Lung (tissue), 12 donors: ENCODE measurements around the gene COL13A1. TPM values are rescaled to one million over a fixed set of nuclear protein-coding genes. Genes with fewer than 3 reads are reported as not detected.

Experiments used
- ATAC-seq: fragments of 200-7000 bp; cut with Tn5 transposase; one replicate; pipeline ENCODE4 v1.9.1; 2020; ENCODE audit warnings: moderate number of reproducible peaks; ENCODE audit not compliant: insufficient read depth, low FRiP score
- DNase-seq, 3 donors: peaks; one replicate each; pipeline ENCODE4 v3.0.0-alpha.2; 2013 to 2017
- H3K27ac ChIP-seq, 2 donors: one replicate each; pipeline ENCODE4 v1.5.1; 2013; ENCODE audit warnings: mild to moderate bottlenecking in 2 of 2, moderate library complexity in 2 of 2, control low read depth in 1 of 2, inconsistent platforms in 1 of 2, low read depth in 1 of 2, low read length in 1 of 2
- H3K27me3 ChIP-seq, 3 donors: one replicate each; pipeline ENCODE4 v1.5.1; 2013; ENCODE audit warnings: low read length in 2 of 3; ENCODE audit not compliant: control insufficient read depth in 3 of 3, insufficient read depth in 3 of 3
- H3K36me3 ChIP-seq, 4 donors: one replicate each; pipeline ENCODE4 v1.5.1; 2013; ENCODE audit warnings: low read length in 4 of 4, mild to moderate bottlenecking in 1 of 4, moderate library complexity in 1 of 4; ENCODE audit not compliant: control insufficient read depth in 4 of 4, insufficient read depth in 4 of 4
- H3K4me1 ChIP-seq, 5 donors: one replicate each; pipeline ENCODE4 v1.5.1; 2013; ENCODE audit warnings: low read length in 5 of 5, mild to moderate bottlenecking in 2 of 5, moderate library complexity in 1 of 5; ENCODE audit not compliant: control insufficient read depth in 5 of 5, insufficient read depth in 5 of 5
- H3K4me3 ChIP-seq: one replicate; pipeline ENCODE4 v1.5.1; 2013; ENCODE audit warnings: mild to moderate bottlenecking, control low read depth, moderate library complexity
- H3K9ac ChIP-seq, 2 donors: one replicate each; pipeline ENCODE4 v1.5.1; 2013; ENCODE audit warnings: low read length in 2 of 2, control low read depth in 1 of 2; ENCODE audit not compliant: insufficient read depth in 1 of 2
- H3K9me3 ChIP-seq, 4 donors: one replicate each; pipeline ENCODE4 v1.5.1; 2013; ENCODE audit warnings: low read length in 3 of 4, mild to moderate bottlenecking in 1 of 4, moderate library complexity in 1 of 4; ENCODE audit not compliant: control insufficient read depth in 4 of 4, insufficient read depth in 3 of 4
- CTCF ChIP-seq: IDR thresholded peaks from 2 replicates; pipeline ENCODE4 v1.5.1; 2012; ENCODE audit warnings: mild to moderate bottlenecking; ENCODE audit errors: control extremely low read depth, extremely low read depth
- WGBS, 2 donors: extraction: QIAGEN DNeasy Blood & Tissue Kit; methylation state at CpG; one replicate each; pipeline ENCODE4 v1.1.7; 2013; 5-methylcytosine and 5-hydroxymethylcytosine counted together
- polyA plus RNA-seq, 2 donors: library from polyadenylated mRNA; stranded (reverse); fragments of 200-250 nt; gene quantifications; one replicate each; pipeline ENCODE4 v1.2.1, GENCODE V29; 2013
- total RNA-seq, 2 donors: library from RNA; depleted of rRNA in 1 of 2; stranded (reverse); fragments of >200 nt in 1 of 2; gene quantifications; one replicate each; pipeline ENCODE4 v1.2.1, GENCODE V29; 2014 to 2021
- donor health status: control.
- donor health status: control.
- donor health status: Bipolar disorder and iron deficiency.
- donor health status: healthy.
- donor health status: DM: yes; HTN: yes; CAD: no.

COL13A1 gene
- total and polyA plus RNA-seq, 4 donors = 2.7 to 42.1 (median 5.6) TPM

GRCh38 chr10:69794673-69795072 lies 7.0 kb upstream of the COL13A1 start:
- no peak for TF ChIP-seq CTCF
- no peak overlapping the region for H3K4me3 ChIP-seq
- peaks cover 0 to 22% (median 3%) of the 10 kb centered on the region in 4 donors for H3K9me3 ChIP-seq
- peaks cover 0 to 10% (median 0%) of the 10 kb centered on the region in 5 donors for H3K4me1 ChIP-seq
- no peaks in the 10 kb centered on the region for H3K36me3 ChIP-seq
- H3K27ac ChIP-seq = no peak overlapping the region
- DNase-seq = no peak
- H3K27me3 ChIP-seq = peaks cover 0 to 3% (median 0%) of the 10 kb centered on the region in 3 donors
- H3K9ac ChIP-seq = no peak overlapping the region
- 48 to 89% methylated on average over 1 of the region's 1 CpG for WGBS, 2 donors
- no peak for ATAC-seq

GRCh38 chr10:69795242-69795934 lies 6.3 kb upstream of the COL13A1 start:
- no peak for ATAC-seq
- DNase-seq = no peak
- H3K27me3 ChIP-seq = peaks cover 0 to 3% (median 0%) of the 10 kb centered on the region in 3 donors
- H3K9me3 ChIP-seq = peaks cover 0 to 22% (median 3%) of the 10 kb centered on the region in 4 donors
- no peak overlapping the region for H3K27ac ChIP-seq
- WGBS, 2 donors = 52 to 100% methylated on average over 1 of the region's 1 CpG
- no peak for TF ChIP-seq CTCF
- H3K4me1 ChIP-seq = peaks cover 0 to 10% (median 0%) of the 10 kb centered on the region in 5 donors
- no peaks in the 10 kb centered on the region for H3K36me3 ChIP-seq
- no peak overlapping the region for H3K9ac ChIP-seq
- H3K4me3 ChIP-seq = no peak overlapping the region

- H3K9ac ChIP-seq = no peak overlapping the region
- peaks cover 0 to 3% (median 0%) of the 10 kb centered on the region in 3 donors for H3K27me3 ChIP-seq
- peaks cover 0 to 10% (median 4%) of the 10 kb centered on the region in 5 donors for H3K4me1 ChIP-seq
- no peaks in the 10 kb centered on the region for H3K36me3 ChIP-seq
- no peak for ATAC-seq
- WGBS, 2 donors = 88 to 89% methylated on average over 7 of the region's 7 CpGs
- no peak for TF ChIP-seq CTCF
- peaks cover 0 to 19% (median 3%) of the 10 kb centered on the region in 4 donors for H3K9me3 ChIP-seq
- no peak overlapping the region for H3K27ac ChIP-seq
- H3K4me3 ChIP-seq = no peak overlapping the region
- no peak for DNase-seq
Observed at GRCh38 chr10:69797959-69798358, 3.7 kb upstream of the COL13A1 start.
